SK-N-SH (cell line): ENCODE measurements around the gene SMAD5. TPM values are rescaled to one million over a fixed set of nuclear protein-coding genes. Genes with fewer than 3 reads are reported as not detected.
A peak's percentile ranks its signal among the peaks of the same experiment; 100 is the strongest.

Source experiments
- CTCF ChIA-PET: fragments of 300-600, 350-600 bp; formaldehyde crosslinking; extraction: SDS; loops from one replicate; lab custom pipeline; 2021; lab: Yijun Ruan, JAX
- POLR2A ChIA-PET: fragments of 350-600 bp; sonication (Branson Sonifier 250); formaldehyde crosslinking; extraction: SDS; loops from one replicate; lab custom pipeline; 2020; ENCODE audit warnings: antibody characterized with exemption, inconsistent platforms; lab: Yijun Ruan, JAX
- DNase-seq: peaks from one replicate; pipeline ENCODE4 v3.0.0; 2012
- H2AFZ ChIP-seq: fragments of 200-600 bp; sonication (generic); 2 replicates; pipeline ENCODE4 v1.8.1; 2016; ENCODE audit warnings: antibody characterized with exemption, mild to moderate bottlenecking, low read depth
- H3F3A ChIP-seq: fragments of 200-600 bp; sonication (generic); replicated peaks from 2 replicates; pipeline ENCODE3; 2016; ENCODE audit warnings: antibody characterized with exemption, mild to moderate bottlenecking; ENCODE audit not compliant: insufficient read depth
- H3K27ac ChIP-seq, 2 experiments: fragments of 200-500 bp in 1 of 2; fragments of 200-600 bp in 1 of 2; sonication (Bioruptor generic) in 1 of 2; sonication (generic), shearing (Covaris generic) in 1 of 2; 2 replicates each; pipeline versions ENCODE4 v1.5.1 to v1.6.1; 2014 to 2016; ENCODE audit warnings: low read depth in 2 of 2, inconsistent platforms in 1 of 2, low read length in 1 of 2, mild to moderate bottlenecking in 1 of 2, mixed read lengths in 1 of 2
- H3K27me3 ChIP-seq: fragments of 200-600 bp; sonication (generic), shearing (Covaris generic); 2 replicates; pipeline ENCODE4 v1.6.1; 2016; ENCODE audit warnings: mixed run types; ENCODE audit not compliant: insufficient read depth
- H3K36me3 ChIP-seq, 2 experiments: fragments of 200-500 bp in 1 of 2; fragments of 200-600 bp in 1 of 2; sonication (Bioruptor generic) in 1 of 2; sonication (generic) in 1 of 2; replicated peaks in 1 of 2; 2 replicates each; pipeline versions ENCODE3 to v1.5.1; 2014 to 2016; ENCODE audit warnings: low read length in 1 of 2, mild to moderate bottlenecking in 1 of 2; ENCODE audit not compliant: insufficient read depth in 2 of 2, control insufficient read depth in 1 of 2
- H3K4me1 ChIP-seq, 2 experiments: fragments of 200-500 bp in 1 of 2; fragments of 200-600 bp in 1 of 2; sonication (Bioruptor generic) in 1 of 2; sonication (generic), shearing (Covaris generic) in 1 of 2; 2 replicates each; pipeline versions ENCODE4 v1.5.1 to v1.6.1; 2014 to 2016; ENCODE audit warnings: low read depth in 1 of 2, low read length in 1 of 2, mixed run types in 1 of 2; ENCODE audit not compliant: insufficient read depth in 2 of 2, control insufficient read depth in 1 of 2
- H3K4me2 ChIP-seq: fragments of 200-600 bp; sonication (generic), shearing (Covaris generic); 2 replicates; pipeline ENCODE4 v1.6.1; 2017; ENCODE audit warnings: mixed run types
- H3K4me3 ChIP-seq, 2 experiments: fragments of 200-500 bp in 1 of 2; fragments of 200-600 bp in 1 of 2; sonication (Bioruptor generic) in 1 of 2; sonication (generic), shearing (Covaris generic) in 1 of 2; 2 replicates each; pipeline versions ENCODE4 v1.5.1 to v1.8.1; 2014 to 2016; ENCODE audit warnings: low read depth in 2 of 2, inconsistent platforms in 1 of 2, low read length in 1 of 2, mild to moderate bottlenecking in 1 of 2, mixed read lengths in 1 of 2, moderate library complexity in 1 of 2
- H3K79me2 ChIP-seq: fragments of 200-600 bp; sonication (generic); 2 replicates; pipeline ENCODE4 v1.8.1; 2017; ENCODE audit warnings: mild to moderate bottlenecking; ENCODE audit not compliant: insufficient read depth
- H3K9ac ChIP-seq: fragments of 200-600 bp; sonication (generic); 2 replicates; pipeline ENCODE4 v1.6.1; 2017; ENCODE audit warnings: mixed run types
- H3K9me2 ChIP-seq: fragments of 200-600 bp; sonication (generic); 2 replicates; pipeline ENCODE4 v1.6.1; 2017; ENCODE audit warnings: mixed run types
- H3K9me3 ChIP-seq: fragments of 200-600 bp; sonication (generic); 2 replicates; pipeline ENCODE4 v1.6.1; 2017; ENCODE audit warnings: mixed run types, mild to moderate bottlenecking, moderate library complexity
- H4K20me1 ChIP-seq: fragments of 200-600 bp; sonication (generic); 2 replicates; pipeline ENCODE4 v1.6.1; 2017; ENCODE audit warnings: mild to moderate bottlenecking, mixed run types; ENCODE audit not compliant: insufficient read depth
- CHD2 ChIP-seq: fragments of 150-350 bp; IDR thresholded peaks from 2 replicates; pipeline ENCODE4 v1.6.1; 2018; ENCODE audit warnings: low read length; ENCODE audit not compliant: partially characterized antibody
- EP300 ChIP-seq, 2 experiments: IDR thresholded peaks; 2 replicates each; pipeline versions ENCODE4 v1.4.0 to v1.6.1; 2012; ENCODE audit warnings: borderline replicate concordance in 1 of 2, low read depth in 1 of 2, low read length in 1 of 2
- FOSL2 ChIP-seq: IDR thresholded peaks from 2 replicates; pipeline ENCODE4 v1.4.0; 2012; ENCODE audit warnings: low read depth, mild to moderate bottlenecking, moderate library complexity, borderline replicate concordance
- FOXJ3 ChIP-seq: sonication (generic); formaldehyde crosslinking; IDR thresholded peaks from 2 replicates; pipeline ENCODE4 v1.5.1; 2020; ENCODE audit warnings: mild to moderate bottlenecking, missing genetic modification reagents
- FOXM1 ChIP-seq: IDR thresholded peaks from 2 replicates; pipeline ENCODE4 v1.4.0; 2012; ENCODE audit warnings: low read depth, mild to moderate bottlenecking
- GABPA ChIP-seq: IDR thresholded peaks from 2 replicates; pipeline ENCODE4 v1.4.0; 2012; ENCODE audit warnings: low read depth, mild to moderate bottlenecking
- JUND ChIP-seq: IDR thresholded peaks from 2 replicates; pipeline ENCODE4 v1.4.0; 2012
- MXI1 ChIP-seq: IDR thresholded peaks from 2 replicates; pipeline ENCODE4 v1.6.1; 2012; ENCODE audit warnings: mild to moderate bottlenecking, low read depth, low read length, improper control_type of control experiment
- NFIC ChIP-seq: IDR thresholded peaks from 2 replicates; pipeline ENCODE4 v1.4.0; 2012; ENCODE audit warnings: borderline replicate concordance
- RAD21 ChIP-seq: IDR thresholded peaks from 2 replicates; pipeline ENCODE4 v1.6.1; 2012; ENCODE audit warnings: mild to moderate bottlenecking, low read length
- SIN3A ChIP-seq: IDR thresholded peaks from 2 replicates; pipeline ENCODE4 v1.6.1; 2012; ENCODE audit warnings: low read depth, mild to moderate bottlenecking, low read length, moderate library complexity, borderline replicate concordance
- SMC3 ChIP-seq: IDR thresholded peaks from 2 replicates; pipeline ENCODE4 v1.6.1; 2012; ENCODE audit warnings: low read depth, low read length, improper control_type of control experiment
- TCF12 ChIP-seq: IDR thresholded peaks from 2 replicates; pipeline ENCODE4 v1.4.0; 2012
- YY1 ChIP-seq: IDR thresholded peaks from 2 replicates; pipeline ENCODE4 v1.4.0; 2012; ENCODE audit warnings: low read depth, mild to moderate bottlenecking
- WGBS: methylation state at CpG from one replicate; pipeline ENCODE4 v1.1.6; 2017; ENCODE audit warnings: low lambda C conversion rate; 5-methylcytosine and 5-hydroxymethylcytosine counted together
- polyA plus RNA-seq, 3 experiments: library from polyadenylated mRNA; depleted of rRNA; stranded (reverse); fragments of >200 nt; gene quantifications; 2 replicates each; pipeline ENCODE4 v1.2.3, GENCODE V29; 2012
- TF ChIP-seq, protein P1 (sequence below): IDR thresholded peaks from 2 replicates; pipeline ENCODE4 v1.6.1; 2012; ENCODE audit warnings: mild to moderate bottlenecking, low read depth, low read length, moderate library complexity
- TF ChIP-seq, protein P2 (sequence below): fragments of 200-600 bp; sonication (generic); IDR thresholded peaks from 2 replicates; pipeline ENCODE4 v1.6.1; 2017; ENCODE audit warnings: antibody characterized with exemption, mild to moderate bottlenecking, moderate library complexity
- TF ChIP-seq, protein P3 (sequence below): fragments of 150-350 bp; IDR thresholded peaks from 2 replicates; pipeline ENCODE4 v1.6.1; 2016; ENCODE audit warnings: mild to moderate bottlenecking, low read depth, low read length
- TF ChIP-seq, protein P4 (sequence below): IDR thresholded peaks from 2 replicates; pipeline ENCODE4; 2012
- TF ChIP-seq, protein P5 (sequence below): IDR thresholded peaks from 2 replicates; pipeline ENCODE4 v1.4.0; 2012; ENCODE audit warnings: low read depth, borderline replicate concordance

Gene SMAD5
- polyA plus RNA-seq, 1 of the 3 experiments (the other 2 are of a cell fraction): 26.9 TPM

DNA sequence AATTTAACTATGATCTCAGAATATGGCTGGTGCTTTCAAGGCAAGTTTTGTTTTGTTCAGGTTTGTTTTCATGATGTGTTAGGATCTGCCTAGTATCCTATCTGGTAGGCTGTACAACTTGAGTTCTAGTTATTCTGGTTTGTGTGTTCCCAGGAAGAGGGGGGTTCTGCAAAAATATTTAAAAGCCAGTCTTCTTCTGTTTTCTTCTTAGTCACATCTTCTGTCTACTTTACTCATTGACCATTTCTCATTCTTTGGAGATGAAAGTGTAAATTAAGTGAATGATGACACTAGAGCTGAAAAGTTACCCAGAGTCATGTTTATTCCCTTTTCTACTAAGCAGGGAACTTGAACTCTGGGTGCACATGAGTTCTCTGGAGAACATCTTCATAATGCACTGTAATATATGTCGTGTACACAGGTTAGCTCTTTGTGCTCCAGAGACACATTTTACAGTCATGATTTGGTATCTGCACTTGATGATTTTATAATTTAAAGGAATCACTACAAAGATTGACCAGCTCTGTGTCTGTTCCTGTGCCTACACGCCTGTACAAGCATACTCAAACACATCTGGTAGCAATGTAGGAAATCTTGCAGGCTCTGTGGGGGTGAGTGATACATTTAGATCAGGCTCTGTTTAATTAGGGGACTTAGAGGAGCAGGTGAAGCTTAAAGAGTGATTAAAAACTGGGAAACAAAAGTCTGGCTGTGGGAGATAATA is 5.0 kb downstream of the SMAD5 start:
- peaks cover 89% of the 10 kb centered on the region for H4K20me1 ChIP-seq
- peaks cover 0 to 14% of the 10 kb centered on the region in 2 experiments; a peak in 2 of 4 replicates for H3K4me1 ChIP-seq
- peaks cover 100% of the 10 kb centered on the region for H3K79me2 ChIP-seq
- no peak for TF ChIP-seq FOXJ3 (CRISPR knock-in tag)
- TF ChIP-seq SMC3: no peak
- TF ChIP-seq EP300 (IDR thresholded peaks at IDR 0.05; ENCODE audit: borderline replicate concordance in 1 of 2, low read depth in 1 of 2, low read length in 1 of 2): no peak
- TF ChIP-seq FOXM1: no peak
- no peak for TF ChIP-seq NFIC
- TF ChIP-seq SIN3A: no peak
- TF ChIP-seq, protein P1, sequence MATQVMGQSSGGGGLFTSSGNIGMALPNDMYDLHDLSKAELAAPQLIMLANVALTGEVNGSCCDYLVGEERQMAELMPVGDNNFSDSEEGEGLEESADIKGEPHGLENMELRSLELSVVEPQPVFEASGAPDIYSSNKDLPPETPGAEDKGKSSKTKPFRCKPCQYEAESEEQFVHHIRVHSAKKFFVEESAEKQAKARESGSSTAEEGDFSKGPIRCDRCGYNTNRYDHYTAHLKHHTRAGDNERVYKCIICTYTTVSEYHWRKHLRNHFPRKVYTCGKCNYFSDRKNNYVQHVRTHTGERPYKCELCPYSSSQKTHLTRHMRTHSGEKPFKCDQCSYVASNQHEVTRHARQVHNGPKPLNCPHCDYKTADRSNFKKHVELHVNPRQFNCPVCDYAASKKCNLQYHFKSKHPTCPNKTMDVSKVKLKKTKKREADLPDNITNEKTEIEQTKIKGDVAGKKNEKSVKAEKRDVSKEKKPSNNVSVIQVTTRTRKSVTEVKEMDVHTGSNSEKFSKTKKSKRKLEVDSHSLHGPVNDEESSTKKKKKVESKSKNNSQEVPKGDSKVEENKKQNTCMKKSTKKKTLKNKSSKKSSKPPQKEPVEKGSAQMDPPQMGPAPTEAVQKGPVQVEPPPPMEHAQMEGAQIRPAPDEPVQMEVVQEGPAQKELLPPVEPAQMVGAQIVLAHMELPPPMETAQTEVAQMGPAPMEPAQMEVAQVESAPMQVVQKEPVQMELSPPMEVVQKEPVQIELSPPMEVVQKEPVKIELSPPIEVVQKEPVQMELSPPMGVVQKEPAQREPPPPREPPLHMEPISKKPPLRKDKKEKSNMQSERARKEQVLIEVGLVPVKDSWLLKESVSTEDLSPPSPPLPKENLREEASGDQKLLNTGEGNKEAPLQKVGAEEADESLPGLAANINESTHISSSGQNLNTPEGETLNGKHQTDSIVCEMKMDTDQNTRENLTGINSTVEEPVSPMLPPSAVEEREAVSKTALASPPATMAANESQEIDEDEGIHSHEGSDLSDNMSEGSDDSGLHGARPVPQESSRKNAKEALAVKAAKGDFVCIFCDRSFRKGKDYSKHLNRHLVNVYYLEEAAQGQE: no peak
- TF ChIP-seq JUND: no peak
- TF ChIP-seq, protein P2, sequence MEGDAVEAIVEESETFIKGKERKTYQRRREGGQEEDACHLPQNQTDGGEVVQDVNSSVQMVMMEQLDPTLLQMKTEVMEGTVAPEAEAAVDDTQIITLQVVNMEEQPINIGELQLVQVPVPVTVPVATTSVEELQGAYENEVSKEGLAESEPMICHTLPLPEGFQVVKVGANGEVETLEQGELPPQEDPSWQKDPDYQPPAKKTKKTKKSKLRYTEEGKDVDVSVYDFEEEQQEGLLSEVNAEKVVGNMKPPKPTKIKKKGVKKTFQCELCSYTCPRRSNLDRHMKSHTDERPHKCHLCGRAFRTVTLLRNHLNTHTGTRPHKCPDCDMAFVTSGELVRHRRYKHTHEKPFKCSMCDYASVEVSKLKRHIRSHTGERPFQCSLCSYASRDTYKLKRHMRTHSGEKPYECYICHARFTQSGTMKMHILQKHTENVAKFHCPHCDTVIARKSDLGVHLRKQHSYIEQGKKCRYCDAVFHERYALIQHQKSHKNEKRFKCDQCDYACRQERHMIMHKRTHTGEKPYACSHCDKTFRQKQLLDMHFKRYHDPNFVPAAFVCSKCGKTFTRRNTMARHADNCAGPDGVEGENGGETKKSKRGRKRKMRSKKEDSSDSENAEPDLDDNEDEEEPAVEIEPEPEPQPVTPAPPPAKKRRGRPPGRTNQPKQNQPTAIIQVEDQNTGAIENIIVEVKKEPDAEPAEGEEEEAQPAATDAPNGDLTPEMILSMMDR: no peak
- TF ChIP-seq FOSL2: no peak
- TF ChIP-seq CHD2: no peak
- TF ChIP-seq, protein P3, sequence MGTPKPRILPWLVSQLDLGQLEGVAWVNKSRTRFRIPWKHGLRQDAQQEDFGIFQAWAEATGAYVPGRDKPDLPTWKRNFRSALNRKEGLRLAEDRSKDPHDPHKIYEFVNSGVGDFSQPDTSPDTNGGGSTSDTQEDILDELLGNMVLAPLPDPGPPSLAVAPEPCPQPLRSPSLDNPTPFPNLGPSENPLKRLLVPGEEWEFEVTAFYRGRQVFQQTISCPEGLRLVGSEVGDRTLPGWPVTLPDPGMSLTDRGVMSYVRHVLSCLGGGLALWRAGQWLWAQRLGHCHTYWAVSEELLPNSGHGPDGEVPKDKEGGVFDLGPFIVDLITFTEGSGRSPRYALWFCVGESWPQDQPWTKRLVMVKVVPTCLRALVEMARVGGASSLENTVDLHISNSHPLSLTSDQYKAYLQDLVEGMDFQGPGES: no peak
- TF ChIP-seq, protein P4, sequence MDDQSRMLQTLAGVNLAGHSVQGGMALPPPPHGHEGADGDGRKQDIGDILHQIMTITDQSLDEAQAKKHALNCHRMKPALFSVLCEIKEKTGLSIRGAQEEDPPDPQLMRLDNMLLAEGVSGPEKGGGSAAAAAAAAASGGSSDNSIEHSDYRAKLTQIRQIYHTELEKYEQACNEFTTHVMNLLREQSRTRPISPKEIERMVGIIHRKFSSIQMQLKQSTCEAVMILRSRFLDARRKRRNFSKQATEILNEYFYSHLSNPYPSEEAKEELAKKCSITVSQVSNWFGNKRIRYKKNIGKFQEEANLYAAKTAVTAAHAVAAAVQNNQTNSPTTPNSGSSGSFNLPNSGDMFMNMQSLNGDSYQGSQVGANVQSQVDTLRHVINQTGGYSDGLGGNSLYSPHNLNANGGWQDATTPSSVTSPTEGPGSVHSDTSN: no peak
- TF ChIP-seq YY1: no peak
- TF ChIP-seq, protein P5, sequence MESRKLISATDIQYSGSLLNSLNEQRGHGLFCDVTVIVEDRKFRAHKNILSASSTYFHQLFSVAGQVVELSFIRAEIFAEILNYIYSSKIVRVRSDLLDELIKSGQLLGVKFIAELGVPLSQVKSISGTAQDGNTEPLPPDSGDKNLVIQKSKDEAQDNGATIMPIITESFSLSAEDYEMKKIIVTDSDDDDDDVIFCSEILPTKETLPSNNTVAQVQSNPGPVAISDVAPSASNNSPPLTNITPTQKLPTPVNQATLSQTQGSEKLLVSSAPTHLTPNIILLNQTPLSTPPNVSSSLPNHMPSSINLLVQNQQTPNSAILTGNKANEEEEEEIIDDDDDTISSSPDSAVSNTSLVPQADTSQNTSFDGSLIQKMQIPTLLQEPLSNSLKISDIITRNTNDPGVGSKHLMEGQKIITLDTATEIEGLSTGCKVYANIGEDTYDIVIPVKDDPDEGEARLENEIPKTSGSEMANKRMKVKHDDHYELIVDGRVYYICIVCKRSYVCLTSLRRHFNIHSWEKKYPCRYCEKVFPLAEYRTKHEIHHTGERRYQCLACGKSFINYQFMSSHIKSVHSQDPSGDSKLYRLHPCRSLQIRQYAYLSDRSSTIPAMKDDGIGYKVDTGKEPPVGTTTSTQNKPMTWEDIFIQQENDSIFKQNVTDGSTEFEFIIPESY: no peak
- no peak for TF ChIP-seq TCF12
- TF ChIP-seq GABPA: no peak
- no peak for TF ChIP-seq RAD21
- TF ChIP-seq MXI1: no peak
- H3K9me3 ChIP-seq: no peaks in the 10 kb centered on the region
- WGBS: 85% methylated on average over 2 of the region's 2 CpGs
- peak overlapping the region; percentile 19; the same call in 1 of the 2 replicates for H3K4me2 ChIP-seq
- H3K27me3 ChIP-seq: no peaks in the 10 kb centered on the region
- DNase-seq: no peak
- no peak overlapping the region; a peak in 1 of 4 replicates for H3K27ac ChIP-seq
- peaks cover 7% of the 10 kb centered on the region for H3F3A ChIP-seq
- POLR2A ChIA-PET: interaction anchor here (1.1 kb wide), 1 partner anchor 10 kb away, joined by 3 read pairs; no protein-coding TSS in a partner anchor
- no peak overlapping the region for H2AFZ ChIP-seq
- peaks cover 10 to 14% of the 10 kb centered on the region in 2 experiments for H3K36me3 ChIP-seq
- H3K9ac ChIP-seq: no peak overlapping the region
- H3K4me3 ChIP-seq: no peak overlapping the region
- CTCF ChIA-PET: interaction anchor here (1.1 to 3.5 kb wide), 5 partner anchors 8 to 74 kb away, joined by 3 to 12 read pairs (median 6); no protein-coding TSS in a partner anchor
- H3K9me2 ChIP-seq: no peaks in the 10 kb centered on the region
